HepG2 (cell line): ENCODE measurements around the gene ALPI. TPM values are rescaled to one million over a fixed set of nuclear protein-coding genes. Genes with fewer than 3 reads are reported as not detected.

Experiments used
- ATAC-seq: fragments of 200-7000 bp; cut with Tn5 transposase; 3 replicates; pipeline ENCODE4 v1.9.1; 2020; ENCODE audit warnings: mild to moderate bottlenecking, moderate library complexity
- Bru-seq: library from RNA; stranded (reverse); fragments of 400-500 nt; gene quantifications from one replicate; lab custom pipeline; 2021; lab: Mats Ljungman, UMichigan
- BruChase-seq, 2 experiments: library from RNA; stranded (reverse); fragments of 400-500 nt; gene quantifications; one replicate each; lab custom pipeline; 2021; lab: Mats Ljungman, UMichigan
- BruUV-seq: library from RNA; stranded (reverse); fragments of 400-500 nt; replicated peaks from 2 replicates; lab custom pipeline; 2021; lab: Mats Ljungman, UMichigan
- CTCF ChIA-PET: fragments of 300-600 bp; formaldehyde crosslinking; extraction: SDS; loops from one replicate; lab custom pipeline; 2021; ENCODE audit warnings: low total read pairs, inconsistent platforms, low intra/inter-chr PET ratio; lab: Yijun Ruan, JAX
- POLR2A ChIA-PET: fragments of 350-600 bp; sonication (Branson Sonifier 250); formaldehyde crosslinking; loops from one replicate; lab custom pipeline; 2020; ENCODE audit warnings: antibody characterized with exemption, inconsistent platforms; lab: Yijun Ruan, JAX
- DNase-seq: peaks from one replicate; pipeline ENCODE4 v3.0.0-alpha.2; 2015; ENCODE audit warnings: low spot score
- FAIRE-seq: peaks from 3 replicates; lab custom pipeline; 2011; peaks lifted over from hg19 to GRCh38; lab: Jason Lieb, UNC
- H2AFZ ChIP-seq: one replicate; pipeline ENCODE4 v1.6.1; 2011; ENCODE audit warnings: low read length, inconsistent platforms
- H3K27ac ChIP-seq: fragments of 300-600 bp; 3 replicates; pipeline ENCODE4 v1.8.0; 2011; ENCODE audit warnings: mixed run types, mild to moderate bottlenecking, mixed read lengths, low read length, inconsistent platforms; ENCODE audit not compliant: insufficient read depth; ENCODE audit errors: extremely low read length
- H3K27me3 ChIP-seq, 2 experiments: fragments of 200-600 bp in 1 of 2; 2 replicates in 1 of 2; 3 replicates in 1 of 2; pipeline versions ENCODE4 v1.6.0 to v1.8.0; 2011; ENCODE audit warnings: low read length in 2 of 2, mild to moderate bottlenecking in 2 of 2, moderate library complexity in 2 of 2, inconsistent platforms in 1 of 2; ENCODE audit not compliant: insufficient read depth in 2 of 2, control insufficient read depth in 1 of 2
- H3K36me3 ChIP-seq, 2 experiments: fragments of 200-600 bp in 1 of 2; replicated peaks in 1 of 2; 2 replicates in 1 of 2; 3 replicates in 1 of 2; pipeline versions ENCODE4 v1.5.1 to v1.8.0; 2011; ENCODE audit warnings: low read length in 2 of 2, inconsistent platforms in 1 of 2; ENCODE audit not compliant: insufficient read depth in 2 of 2, control insufficient read depth in 1 of 2
- H3K4me1 ChIP-seq: 2 replicates; pipeline ENCODE4 v1.5.1; 2012; ENCODE audit warnings: low read length, inconsistent platforms; ENCODE audit not compliant: insufficient read depth
- H3K4me2 ChIP-seq: 2 replicates; pipeline ENCODE4 v1.6.0; 2011; ENCODE audit warnings: low read depth, low read length, inconsistent platforms
- H3K4me3 ChIP-seq, 3 experiments: fragments of 200-600 bp in 1 of 3; sonication (generic), shearing (Covaris generic) in 1 of 3; replicated peaks in 1 of 3; 2 replicates each; pipeline ENCODE4 v1.5.1; 2011 to 2016; ENCODE audit warnings: low read length in 3 of 3, inconsistent platforms in 2 of 3, low read depth in 2 of 3, mild to moderate bottlenecking in 2 of 3, control low read depth in 1 of 3, mixed read lengths in 1 of 3; ENCODE audit not compliant: insufficient read depth in 1 of 3
- H3K79me2 ChIP-seq: one replicate; pipeline ENCODE4 v1.6.1; 2011; ENCODE audit warnings: low read length, inconsistent platforms; ENCODE audit not compliant: insufficient read depth
- H3K9ac ChIP-seq: 2 replicates; pipeline ENCODE4 v1.6.0; 2011; ENCODE audit warnings: mild to moderate bottlenecking, low read depth, low read length, inconsistent platforms; ENCODE audit not compliant: insufficient read depth
- H3K9me3 ChIP-seq: 2 replicates; pipeline ENCODE4 v1.5.1; 2012; ENCODE audit warnings: mild to moderate bottlenecking, low read length
- H4K20me1 ChIP-seq: 2 replicates; pipeline ENCODE4 v1.6.0; 2011; ENCODE audit warnings: inconsistent platforms, mild to moderate bottlenecking, low read length, moderate library complexity; ENCODE audit not compliant: insufficient read depth
- CCDC6 ChIP-seq: sonication (generic); formaldehyde crosslinking; IDR thresholded peaks from 2 replicates; pipeline ENCODE4 v1.8.1; 2022; ENCODE audit warnings: mild to moderate bottlenecking, missing genetic modification reagents, moderate library complexity
- HDAC2 ChIP-seq: sonication (generic); formaldehyde crosslinking; IDR thresholded peaks from 2 replicates; pipeline ENCODE4 v1.4.0; 2020; ENCODE audit warnings: missing genetic modification reagents
- TOE1 ChIP-seq: sonication (generic); formaldehyde crosslinking; IDR thresholded peaks from 2 replicates; pipeline ENCODE4 v1.4.0; 2020; ENCODE audit warnings: mild to moderate bottlenecking, missing genetic modification reagents
- ZFX ChIP-seq: sonication (generic); formaldehyde crosslinking; IDR thresholded peaks from 2 replicates; pipeline ENCODE4 v1.4.0; 2020; ENCODE audit warnings: mild to moderate bottlenecking, low read depth, missing genetic modification reagents, moderate library complexity
- ZNF891 ChIP-seq: sonication (generic); formaldehyde crosslinking; IDR thresholded peaks from 2 replicates; pipeline ENCODE4 v1.5.0; 2020; ENCODE audit warnings: mild to moderate bottlenecking, missing genetic modification reagents
- WGBS: methylation state at CpG from one replicate; pipeline ENCODE4 v1.1.6; 2017; ENCODE audit warnings: low lambda C conversion rate; 5-methylcytosine and 5-hydroxymethylcytosine counted together
- in situ Hi-C: cut with HindIII; loops from 2 replicates; pipeline ENCODE4 v1.10.0; 2017; ENCODE audit warnings: low pct_unique_long_range_greater_than_20kb; ENCODE audit not compliant: extremely low pct_ligation_motif_present
- intact Hi-C: fragments of 100-400 bp; cut with micrococcal nuclease; formaldehyde crosslinking; loops from one replicate; pipeline ENCODE4 v1.10.0; 2022; ENCODE audit not compliant: unreplicated experiment
- long read RNA-seq, 2 experiments: library from RNA in 1 of 2; library from polyadenylated mRNA in 1 of 2; stranded (forward) in 1 of 2; unstranded in 1 of 2; transcript quantifications; one replicate each; pipeline ENCODE4 v2.0.0, GENCODE V29; 2019 to 2022
- polyA minus RNA-seq, 3 experiments: library from RNA; depleted of rRNA, polyadenylated mRNA; stranded (reverse); fragments of >200 nt; gene quantifications; 2 replicates each; pipeline ENCODE4 v1.2.3, GENCODE V29; 2011; ENCODE audit warnings: low replicate concordance in 1 of 3
- polyA plus RNA-seq, 8 experiments: library from polyadenylated mRNA; depleted of rRNA in 3 of 8; stranded (reverse) in 7 of 8; unstranded in 1 of 8; fragments of >200 nt; fragmentation: Illumina TruSeq in 4 of 8; extraction: Trizol in 4 of 8; gene quantifications; 2 replicates each; pipeline versions ENCODE4 v1.2.1 to v1.2.3, GENCODE V29; 2011 to 2016; ENCODE audit warnings: low read depth in 4 of 8, missing spikeins in 1 of 8, mixed read lengths in 1 of 8; ENCODE audit not compliant: insufficient read depth in 1 of 8
- total RNA-seq, 5 experiments: library from RNA; depleted of rRNA; stranded (reverse); fragments of >200 nt; fragmentation: Illumina TruSeq; extraction: Trizol; gene quantifications; 2 replicates each; pipeline ENCODE4 v1.2.3, GENCODE V29; 2016; ENCODE audit warnings: low read depth in 1 of 5
- TF ChIP-seq, protein P1 (sequence below): IDR thresholded peaks from 2 replicates; pipeline ENCODE4 v1.6.1; 2016; ENCODE audit warnings: control low read depth
- TF ChIP-seq, protein P2 (sequence below): IDR thresholded peaks from 2 replicates; pipeline ENCODE4 v1.6.1; 2016; ENCODE audit warnings: low read depth

The ALPI gene
- total RNA-seq (2016; rRNA removed; fragmentation: Illumina TruSeq; extraction: Trizol) (not detected in 2 replicates), polyA plus RNA-seq (2011; rRNA removed) (0.03 TPM in 1 of 2 replicates, not detected in the other), polyA minus RNA-seq (2011; rRNA and poly(A)+ RNA removed; ENCODE audit: low replicate concordance) (0.42 TPM in 1 of 2 replicates, not detected in the other), Bru-seq, nascent RNA (not detected), BruChase-seq, experiment 1, labeled RNA remaining after a 6-hour chase (not detected), BruChase-seq, experiment 2, labeled RNA remaining after a 2-hour chase (not detected)
- not detected in 2 replicates for total RNA-seq (2016; cell fraction: cytosol; rRNA removed; fragmentation: Illumina TruSeq; extraction: Trizol; ENCODE audit: low read depth)
- total RNA-seq (2016; cell fraction: insoluble cytoplasmic fraction; rRNA removed; fragmentation: Illumina TruSeq; extraction: Trizol), result not detected in 2 replicates
- total RNA-seq (2016; cell fraction: membrane; rRNA removed; fragmentation: Illumina TruSeq; extraction: Trizol), result not detected in 2 replicates
- not detected in 2 replicates for total RNA-seq (2016; cell fraction: nucleus; rRNA removed; fragmentation: Illumina TruSeq; extraction: Trizol)
- 0.03 and 0.05 TPM in 2 replicates for polyA plus RNA-seq (2011; cell fraction: cytosol; rRNA removed)
- polyA plus RNA-seq (2011; cell fraction: nucleus; rRNA removed), result 0.07 TPM in 1 of 2 replicates, not detected in the other
- not detected in 2 replicates for polyA plus RNA-seq (2012)
- not detected in 2 replicates for polyA plus RNA-seq (2016; cell fraction: cytosol; fragmentation: Illumina TruSeq; extraction: Trizol; ENCODE audit: low read depth)
- not detected in 2 replicates for polyA plus RNA-seq (2016; cell fraction: insoluble cytoplasmic fraction; fragmentation: Illumina TruSeq; extraction: Trizol; ENCODE audit: low read depth)
- not detected in 2 replicates for polyA plus RNA-seq (2016; cell fraction: membrane; fragmentation: Illumina TruSeq; extraction: Trizol; ENCODE audit: low read depth)
- polyA plus RNA-seq (2016; cell fraction: nucleus; fragmentation: Illumina TruSeq; extraction: Trizol; ENCODE audit: insufficient read depth, low read depth), result not detected in 2 replicates
- not detected in 2 replicates for polyA minus RNA-seq (2011; cell fraction: cytosol; rRNA and poly(A)+ RNA removed)
- not detected in 2 replicates for polyA minus RNA-seq (2011; cell fraction: nucleus; rRNA and poly(A)+ RNA removed)
- long read RNA-seq, experiment 1, result 0 reads
- long read RNA-seq, experiment 2, result 0 reads

DNA sequence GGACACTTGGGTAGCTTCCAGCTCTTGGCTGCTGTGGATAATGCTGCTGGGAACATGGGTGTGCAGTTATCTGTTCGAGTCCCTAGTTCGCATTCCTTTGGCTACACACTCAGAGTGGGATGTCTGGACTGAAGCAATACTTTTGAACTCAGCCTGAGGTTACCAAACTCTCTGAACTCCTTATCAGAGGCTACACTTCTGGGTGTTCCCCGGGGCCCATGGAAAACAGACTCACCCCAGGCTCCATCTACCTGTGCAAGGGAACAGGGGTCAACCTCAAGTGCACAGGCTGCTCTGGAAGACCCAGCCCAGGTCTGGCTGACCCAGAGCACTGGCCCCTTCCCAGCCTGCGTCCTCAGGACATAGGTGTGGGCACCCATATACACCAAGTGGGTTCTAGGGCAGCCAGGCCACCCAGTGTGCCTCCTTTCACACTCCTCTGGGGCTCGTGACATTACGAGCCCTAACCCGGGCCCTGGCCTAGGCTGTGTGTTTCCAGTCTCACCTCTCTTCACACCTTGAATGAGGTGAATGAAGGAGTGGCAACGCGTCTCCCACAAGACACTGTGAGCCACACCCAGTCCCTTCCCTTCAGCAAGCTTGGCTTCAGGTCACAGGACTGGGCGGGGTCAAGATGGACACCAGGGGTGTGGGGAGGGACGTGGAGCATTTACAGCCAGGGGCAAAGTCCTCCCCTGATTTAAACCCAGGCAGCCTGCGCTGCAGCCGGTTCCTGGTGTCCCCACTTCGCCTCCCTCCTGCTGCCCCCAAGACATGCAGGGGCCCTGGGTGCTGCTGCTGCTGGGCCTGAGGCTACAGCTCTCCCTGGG is at the start of gene ALPI:
ALPI (plus strand) TSS at position 728 of the 830 bp plus-strand sequence; CDS start at position 775, 47 bp downstream.
- DNase-seq, result no peak

More for the DNA sequence above, at the start of gene ALPI:
- H3K4me1 ChIP-seq, result 0 out of 2 replicates have a peak, but pooled peaks cover 7% of the 10 kb centered on the region
- ATAC-seq (peak; percentile 9; the same call in 2 of the 3 replicates), FAIRE-seq (no peak)
- no peak within 1 kb of the TSS for H2AFZ ChIP-seq
- H3K27me3 ChIP-seq, result peaks cover 9 to 61% of the 10 kb centered on the region in 2 experiments; a peak in 4 of 5 replicates
- no peak within 1 kb of the TSS for H3K9ac ChIP-seq
- CTCF ChIA-PET, result no interaction called here
- H3K9me3 ChIP-seq, result no peaks in the 10 kb centered on the region
- in situ Hi-C loops, result loop anchor here (5.0 kb wide), 1 partner anchor 62 kb away; no protein-coding TSS in a partner anchor
- no peak within 1 kb of the TSS for H3K27ac ChIP-seq
- H3K4me3 ChIP-seq, result no peak within 1 kb of the TSS
- TF ChIP-seq HDAC2 (no peak), CCDC6 (CRISPR knock-in tag) (no peak), ZNF891 (peak; percentile 21; the same call in 1 of the 2 replicates), ZFX (CRISPR knock-in tag) (0 out of 2 replicates have a peak, but pooled peaks have one; percentile 11), TOE1 (no peak)
- TF ChIP-seq, protein P1, sequence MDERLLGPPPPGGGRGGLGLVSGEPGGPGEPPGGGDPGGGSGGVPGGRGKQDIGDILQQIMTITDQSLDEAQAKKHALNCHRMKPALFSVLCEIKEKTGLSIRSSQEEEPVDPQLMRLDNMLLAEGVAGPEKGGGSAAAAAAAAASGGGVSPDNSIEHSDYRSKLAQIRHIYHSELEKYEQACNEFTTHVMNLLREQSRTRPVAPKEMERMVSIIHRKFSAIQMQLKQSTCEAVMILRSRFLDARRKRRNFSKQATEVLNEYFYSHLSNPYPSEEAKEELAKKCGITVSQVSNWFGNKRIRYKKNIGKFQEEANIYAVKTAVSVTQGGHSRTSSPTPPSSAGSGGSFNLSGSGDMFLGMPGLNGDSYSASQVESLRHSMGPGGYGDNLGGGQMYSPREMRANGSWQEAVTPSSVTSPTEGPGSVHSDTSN (CRISPR knock-in tag), result no peak
- TF ChIP-seq, protein P2, sequence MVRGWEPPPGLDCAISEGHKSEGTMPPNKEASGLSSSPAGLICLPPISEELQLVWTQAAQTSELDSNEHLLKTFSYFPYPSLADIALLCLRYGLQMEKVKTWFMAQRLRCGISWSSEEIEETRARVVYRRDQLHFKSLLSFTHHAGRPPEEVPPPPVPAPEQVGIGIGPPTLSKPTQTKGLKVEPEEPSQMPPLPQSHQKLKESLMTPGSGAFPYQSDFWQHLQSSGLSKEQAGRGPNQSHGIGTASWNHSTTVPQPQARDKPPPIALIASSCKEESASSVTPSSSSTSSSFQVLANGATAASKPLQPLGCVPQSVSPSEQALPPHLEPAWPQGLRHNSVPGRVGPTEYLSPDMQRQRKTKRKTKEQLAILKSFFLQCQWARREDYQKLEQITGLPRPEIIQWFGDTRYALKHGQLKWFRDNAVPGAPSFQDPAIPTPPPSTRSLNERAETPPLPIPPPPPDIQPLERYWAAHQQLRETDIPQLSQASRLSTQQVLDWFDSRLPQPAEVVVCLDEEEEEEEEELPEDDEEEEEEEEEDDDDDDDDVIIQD (CRISPR knock-in tag), result no peak
- TF ChIP-seq, all 625 proteins: peak for 2
- POLR2A ChIA-PET, result no interaction called here
- Histone ChIP-seq H3K4me2 (no peak within 1 kb of the TSS), H4K20me1 (no peaks in the 10 kb centered on the region; the same call in 1 of the 2 replicates), H3K36me3 (no peaks in the 10 kb centered on the region), H3K79me2 (no peaks in the 10 kb centered on the region)
- intact Hi-C loops, result no loop called here
- no TSS peak for BruUV-seq
- WGBS, result 26% methylated on average over 12 of the region's 14 CpGs
